Measurements from ENCODE around the gene FBXL7. TPM values are rescaled to one million over a fixed set of nuclear protein-coding genes. Genes with fewer than 3 reads are reported as not detected.

The FBXL7 gene
- total and polyA plus RNA-seq, 8 donors: 0.35 to 2.4 (median 1.2) TPM

GRCh38 chr5:15623794-15624193, 123.8 kb downstream of the FBXL7 start:
- FAIRE-seq (no peak), DNase-seq (no peak), ATAC-seq (no peak)
- intact Hi-C loops (cut with DNase I): no loop called here
- Histone ChIP-seq H3K9me3 (no peaks in the 10 kb centered on the region), H3K4me3 (no peak overlapping the region), H3K36me3 (no peaks in the 10 kb centered on the region), H3K27ac (no peak overlapping the region), H3K4me1 (no peaks in the 10 kb centered on the region), H3K27me3 (no peaks in the 10 kb centered on the region)
- 48 to 69% methylated on average over 2 of the region's 2 CpGs for WGBS, 2 donors
- TF ChIP-seq CTCF (IDR thresholded peaks at IDR 0.05): no peak

GRCh38 chr5:15627109-15627508, 127.1 kb downstream of the FBXL7 start:
- Histone ChIP-seq H3K27me3 (no peaks in the 10 kb centered on the region), H3K9me3 (no peaks in the 10 kb centered on the region), H3K4me3 (no peak overlapping the region), H3K27ac (no peak overlapping the region), H3K36me3 (no peaks in the 10 kb centered on the region), H3K4me1 (no peaks in the 10 kb centered on the region)
- no peak for FAIRE-seq
- no peak for TF ChIP-seq CTCF (IDR thresholded peaks at IDR 0.05)
- DNase-seq: no peak
- ATAC-seq: no peak
- intact Hi-C loops (cut with DNase I): no loop called here
- 42 to 47% methylated on average over 2 of the region's 2 CpGs for WGBS, 2 donors

DNA sequence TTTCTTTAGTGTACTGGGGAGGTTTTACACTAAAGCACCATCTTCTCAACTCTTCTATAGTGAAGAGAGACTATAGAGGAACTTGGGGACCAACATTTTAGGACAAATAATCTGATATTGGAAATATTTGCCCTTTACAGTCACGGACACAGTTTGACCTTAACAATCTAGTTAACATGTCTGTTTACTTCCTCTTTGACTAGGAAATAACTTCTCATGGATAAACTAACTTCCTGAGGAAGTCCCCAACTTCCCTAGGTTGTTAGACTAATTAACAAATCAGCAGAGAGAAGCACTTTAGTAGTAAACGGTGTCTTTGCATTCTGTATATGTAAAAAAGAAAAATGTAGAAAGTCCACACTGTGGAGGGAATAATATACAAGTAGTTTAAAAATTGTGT, 127.7 kb downstream of the FBXL7 start:
- no peaks in the 10 kb centered on the region for H3K4me1 ChIP-seq
- ATAC-seq (no peak), DNase-seq (no peak), FAIRE-seq (no peak)
- 44 to 55% methylated on average over 2 of the region's 2 CpGs for WGBS, 2 donors
- intact Hi-C loops (cut with DNase I): no loop called here
- H3K27ac ChIP-seq: no peak overlapping the region
- no peaks in the 10 kb centered on the region for H3K9me3 ChIP-seq
- H3K4me3 ChIP-seq: no peak overlapping the region
- no peaks in the 10 kb centered on the region for H3K27me3 ChIP-seq
- no peak for TF ChIP-seq CTCF (IDR thresholded peaks at IDR 0.05)
- H3K36me3 ChIP-seq: no peaks in the 10 kb centered on the region

- no peak for FAIRE-seq
- no peak for TF ChIP-seq CTCF (IDR thresholded peaks at IDR 0.05)
- intact Hi-C loops (cut with DNase I): no loop called here
Observed at GRCh38 chr5:15630441-15630840, 130.5 kb downstream of the FBXL7 start.

GRCh38 chr5:15634591-15635288, 134.8 kb downstream of the FBXL7 start:
- WGBS, 2 donors: 62 to 75% methylated on average over 4 of the region's 4 CpGs
- FAIRE-seq (no peak), DNase-seq (no peak), ATAC-seq (no peak)
- no peak overlapping the region for H3K4me3 ChIP-seq
- no peak for TF ChIP-seq CTCF (IDR thresholded peaks at IDR 0.05)
- H3K36me3 ChIP-seq: no peaks in the 10 kb centered on the region
- H3K27me3 ChIP-seq: no peaks in the 10 kb centered on the region
- intact Hi-C loops (cut with DNase I): no loop called here
- H3K4me1 ChIP-seq: no peaks in the 10 kb centered on the region
- H3K27ac ChIP-seq: no peak overlapping the region
- no peaks in the 10 kb centered on the region for H3K9me3 ChIP-seq

More at GRCh38 chr5:15630441-15630840, 130.5 kb downstream of the FBXL7 start:
- H3K4me1 ChIP-seq: no peaks in the 10 kb centered on the region
- no peak overlapping the region for H3K27ac ChIP-seq
- H3K4me3 ChIP-seq: no peak overlapping the region
- DNase-seq: no peak
- H3K9me3 ChIP-seq: no peaks in the 10 kb centered on the region
- H3K36me3 ChIP-seq: no peaks in the 10 kb centered on the region
- no peaks in the 10 kb centered on the region for H3K27me3 ChIP-seq
- ATAC-seq: no peak
